ENCODE measurements around the gene RCOR1.

DNA sequence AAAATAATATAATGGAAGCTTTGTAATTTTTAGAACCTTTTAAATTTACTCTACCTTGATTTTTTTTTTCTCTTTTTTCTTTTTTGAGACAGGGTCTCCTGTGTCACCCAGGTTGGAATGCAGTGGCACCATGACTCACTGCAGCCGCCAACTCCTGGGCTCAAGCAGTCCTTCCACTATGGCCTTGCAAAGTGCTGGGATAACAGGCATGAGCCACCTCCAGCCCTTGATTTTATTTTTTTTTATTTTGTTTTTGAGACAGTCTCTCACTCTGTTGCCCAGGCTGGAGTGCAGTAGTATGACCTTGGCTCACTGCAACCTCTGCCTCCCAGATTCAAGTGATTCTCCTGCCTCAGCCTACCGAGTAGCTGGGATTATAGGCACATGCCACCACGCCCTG is 119.5 kb downstream of the RCOR1 start:
- TF ChIP-seq, protein P1, sequence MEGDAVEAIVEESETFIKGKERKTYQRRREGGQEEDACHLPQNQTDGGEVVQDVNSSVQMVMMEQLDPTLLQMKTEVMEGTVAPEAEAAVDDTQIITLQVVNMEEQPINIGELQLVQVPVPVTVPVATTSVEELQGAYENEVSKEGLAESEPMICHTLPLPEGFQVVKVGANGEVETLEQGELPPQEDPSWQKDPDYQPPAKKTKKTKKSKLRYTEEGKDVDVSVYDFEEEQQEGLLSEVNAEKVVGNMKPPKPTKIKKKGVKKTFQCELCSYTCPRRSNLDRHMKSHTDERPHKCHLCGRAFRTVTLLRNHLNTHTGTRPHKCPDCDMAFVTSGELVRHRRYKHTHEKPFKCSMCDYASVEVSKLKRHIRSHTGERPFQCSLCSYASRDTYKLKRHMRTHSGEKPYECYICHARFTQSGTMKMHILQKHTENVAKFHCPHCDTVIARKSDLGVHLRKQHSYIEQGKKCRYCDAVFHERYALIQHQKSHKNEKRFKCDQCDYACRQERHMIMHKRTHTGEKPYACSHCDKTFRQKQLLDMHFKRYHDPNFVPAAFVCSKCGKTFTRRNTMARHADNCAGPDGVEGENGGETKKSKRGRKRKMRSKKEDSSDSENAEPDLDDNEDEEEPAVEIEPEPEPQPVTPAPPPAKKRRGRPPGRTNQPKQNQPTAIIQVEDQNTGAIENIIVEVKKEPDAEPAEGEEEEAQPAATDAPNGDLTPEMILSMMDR (IDR thresholded peaks at IDR 0.05; ENCODE audit: low read length), result no peak
- no peak for TF ChIP-seq EZH2 (IDR thresholded peaks at IDR 0.05; ENCODE audit: borderline replicate concordance, low read length)

All from OCI-LY1 (cell line).